Esophagus (tissue), 2 donors: Measurements from ENCODE around the gene UBL7. TPM values are rescaled to one million over a fixed set of nuclear protein-coding genes. Genes with fewer than 3 reads are reported as not detected.

Source experiments
- H3K27ac ChIP-seq, 2 donors: one replicate each; pipeline ENCODE4 v1.5.1; 2013; ENCODE audit warnings: low read depth in 2 of 2, mild to moderate bottlenecking in 2 of 2, inconsistent platforms in 1 of 2, low read length in 1 of 2, moderate library complexity in 1 of 2
- H3K27me3 ChIP-seq, 2 donors: one replicate each; pipeline ENCODE4 v1.6.1; 2013; ENCODE audit warnings: low read length in 2 of 2, control low read depth in 1 of 2, mild to moderate bottlenecking in 1 of 2; ENCODE audit not compliant: insufficient read depth in 2 of 2, control insufficient read depth in 1 of 2
- H3K36me3 ChIP-seq, 2 donors: one replicate each; pipeline ENCODE4 v1.6.1; 2013; ENCODE audit warnings: low read length in 1 of 2; ENCODE audit not compliant: control insufficient read depth in 2 of 2, insufficient read depth in 2 of 2
- H3K4me1 ChIP-seq, 2 donors: one replicate each; pipeline ENCODE4 v1.6.1; 2013; ENCODE audit warnings: low read length in 1 of 2; ENCODE audit not compliant: control insufficient read depth in 2 of 2, insufficient read depth in 2 of 2
- H3K4me3 ChIP-seq, 2 donors: one replicate each; pipeline ENCODE4 v1.5.1; 2013; ENCODE audit warnings: low read length in 2 of 2, mild to moderate bottlenecking in 2 of 2, low read depth in 1 of 2, moderate library complexity in 1 of 2
- H3K9me3 ChIP-seq, 2 donors: one replicate each; pipeline ENCODE4 v1.6.1; 2013; ENCODE audit warnings: mild to moderate bottlenecking in 2 of 2, low read depth in 1 of 2, low read length in 1 of 2, moderate library complexity in 1 of 2; ENCODE audit not compliant: control insufficient read depth in 2 of 2, insufficient read depth in 1 of 2
- WGBS, 2 donors: extraction: QIAGEN DNeasy Blood & Tissue Kit; methylation state at CpG; one replicate each; pipeline ENCODE4 v1.1.7; 2013; 5-methylcytosine and 5-hydroxymethylcytosine counted together
- polyA plus RNA-seq, 2 donors: library from polyadenylated mRNA; stranded (reverse); fragments of 200-250 nt; gene quantifications; one replicate each; pipeline ENCODE4 v1.2.3, GENCODE V29; 2013
- donor health status: healthy with polysubstance abuse.
- donor health status: Bipolar disorder and iron deficiency.

The UBL7 gene
- polyA plus RNA-seq, 2 donors, result 19.0 to 30.0 TPM

- WGBS, 2 donors, result 82 to 88% methylated on average over 13 of the region's 13 CpGs
- H3K36me3 ChIP-seq, result peaks cover 17 to 25% of the 10 kb centered on the region in 2 donors
- H3K4me3 ChIP-seq, result no peak overlapping the region
- H3K27me3 ChIP-seq, result no peaks in the 10 kb centered on the region
- no peaks in the 10 kb centered on the region for H3K9me3 ChIP-seq
- H3K4me1 ChIP-seq, result no peaks in the 10 kb centered on the region
- H3K27ac ChIP-seq, result no peak overlapping the region
Measured at GRCh38 chr15:74453925-74454763, 6.8 kb downstream of the UBL7 start.

GRCh38 chr15:74451861-74452835 lies 8.8 kb downstream of the UBL7 start:
- H3K4me1 ChIP-seq, result no peaks in the 10 kb centered on the region
- no peaks in the 10 kb centered on the region for H3K9me3 ChIP-seq
- no peak overlapping the region for H3K27ac ChIP-seq
- H3K27me3 ChIP-seq, result no peaks in the 10 kb centered on the region
- peaks cover 29 to 39% of the 10 kb centered on the region in 2 donors for H3K36me3 ChIP-seq
- H3K4me3 ChIP-seq, result no peak overlapping the region
- 89% methylated on average over 16 of the region's 16 CpGs for WGBS, 2 donors

GRCh38 chr15:74451322-74451721 lies 9.6 kb downstream of the UBL7 start:
- Histone ChIP-seq H3K27ac (no peak overlapping the region), H3K27me3 (no peaks in the 10 kb centered on the region), H3K4me3 (no peak overlapping the region), H3K36me3 (peaks cover 33 to 37% of the 10 kb centered on the region in 2 donors), H3K4me1 (no peaks in the 10 kb centered on the region), H3K9me3 (no peaks in the 10 kb centered on the region)
- WGBS, 2 donors, result 94 to 95% methylated on average over 2 of the region's 2 CpGs

- Histone ChIP-seq H3K4me1 (no peaks in the 10 kb centered on the region), H3K36me3 (peaks cover 42 to 45% of the 10 kb centered on the region in 2 donors), H3K27me3 (no peaks in the 10 kb centered on the region), H3K27ac (no peak overlapping the region), H3K9me3 (no peaks in the 10 kb centered on the region), H3K4me3 (no peak overlapping the region)
- 93% methylated on average over 12 of the region's 12 CpGs for WGBS, 2 donors
Measured at GRCh38 chr15:74449643-74450205, 11.2 kb downstream of the UBL7 start.

GRCh38 chr15:74449095-74449494 lies 11.9 kb downstream of the UBL7 start:
- 95 to 97% methylated on average over 7 of the region's 7 CpGs for WGBS, 2 donors
- peaks cover 45% of the 10 kb centered on the region in 2 donors for H3K36me3 ChIP-seq

GRCh38 chr15:74445816-74446763 lies 14.9 kb downstream of the UBL7 start:
- no peaks in the 10 kb centered on the region for H3K27me3 ChIP-seq
- 88 to 89% methylated on average over 9 of the region's 9 CpGs for WGBS, 2 donors
- H3K4me1 ChIP-seq, result no peaks in the 10 kb centered on the region
- peaks cover 40 to 44% of the 10 kb centered on the region in 2 donors for H3K36me3 ChIP-seq
- H3K27ac ChIP-seq, result no peak overlapping the region
- H3K9me3 ChIP-seq, result peaks cover 0 to 2% of the 10 kb centered on the region in 2 donors
- H3K4me3 ChIP-seq, result no peak overlapping the region

More at GRCh38 chr15:74449095-74449494, 11.9 kb downstream of the UBL7 start:
- Histone ChIP-seq H3K4me3 (no peak overlapping the region), H3K4me1 (no peaks in the 10 kb centered on the region), H3K27ac (no peak overlapping the region), H3K27me3 (no peaks in the 10 kb centered on the region), H3K9me3 (no peaks in the 10 kb centered on the region)

GRCh38 chr15:74444106-74445062 lies 16.6 kb downstream of the UBL7 start:
- no peak overlapping the region for H3K27ac ChIP-seq
- 69 to 72% methylated on average over 8 of the region's 8 CpGs for WGBS, 2 donors
- H3K9me3 ChIP-seq, result peaks cover 0 to 2% of the 10 kb centered on the region in 2 donors
- no peaks in the 10 kb centered on the region for H3K27me3 ChIP-seq
- no peaks in the 10 kb centered on the region for H3K4me1 ChIP-seq
- peaks cover 25 to 30% of the 10 kb centered on the region in 2 donors for H3K36me3 ChIP-seq
- H3K4me3 ChIP-seq, result no peak overlapping the region
